ENCODE measurements around the gene RAPGEF2. TPM values are rescaled to one million over a fixed set of nuclear protein-coding genes. Genes with fewer than 3 reads are reported as not detected.

Gene RAPGEF2
- total and polyA plus RNA-seq, 8 donors, result 3.3 to 78.1 (median 37.2) TPM

DNA sequence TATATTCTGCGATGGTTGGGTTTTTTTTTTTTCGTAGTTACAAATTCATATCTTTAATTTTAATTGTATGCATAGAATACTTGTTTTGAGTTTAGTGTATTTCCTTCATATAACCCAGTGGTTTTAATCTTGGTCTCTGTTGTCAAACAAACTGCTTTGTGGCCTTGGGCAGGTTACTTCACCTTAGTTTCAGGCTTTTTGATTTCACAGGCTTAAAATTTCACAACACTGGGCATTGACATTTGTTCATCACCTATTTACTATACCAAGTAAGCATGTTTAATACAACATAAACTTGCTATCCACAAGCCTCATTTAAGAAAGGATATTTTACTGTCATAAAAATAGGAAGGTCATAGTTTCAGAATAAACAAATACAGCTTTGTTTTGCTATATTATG, 14.7 kb downstream of the RAPGEF2 start:
- intact Hi-C loops (cut with DNase I; ENCODE audit: low total_unique reads), result no loop called here
- WGBS, 5 donors, result 75 to 94% (median 82%) methylated on average over 2 of the region's 2 CpGs
- TF ChIP-seq POLR2AphosphoS5 (IDR thresholded peaks at IDR 0.05) (no peak), EP300 (IDR thresholded peaks at IDR 0.05) (no peak), POLR2A (IDR thresholded peaks at IDR 0.05) (no peak)
- TF ChIP-seq, protein P1, sequence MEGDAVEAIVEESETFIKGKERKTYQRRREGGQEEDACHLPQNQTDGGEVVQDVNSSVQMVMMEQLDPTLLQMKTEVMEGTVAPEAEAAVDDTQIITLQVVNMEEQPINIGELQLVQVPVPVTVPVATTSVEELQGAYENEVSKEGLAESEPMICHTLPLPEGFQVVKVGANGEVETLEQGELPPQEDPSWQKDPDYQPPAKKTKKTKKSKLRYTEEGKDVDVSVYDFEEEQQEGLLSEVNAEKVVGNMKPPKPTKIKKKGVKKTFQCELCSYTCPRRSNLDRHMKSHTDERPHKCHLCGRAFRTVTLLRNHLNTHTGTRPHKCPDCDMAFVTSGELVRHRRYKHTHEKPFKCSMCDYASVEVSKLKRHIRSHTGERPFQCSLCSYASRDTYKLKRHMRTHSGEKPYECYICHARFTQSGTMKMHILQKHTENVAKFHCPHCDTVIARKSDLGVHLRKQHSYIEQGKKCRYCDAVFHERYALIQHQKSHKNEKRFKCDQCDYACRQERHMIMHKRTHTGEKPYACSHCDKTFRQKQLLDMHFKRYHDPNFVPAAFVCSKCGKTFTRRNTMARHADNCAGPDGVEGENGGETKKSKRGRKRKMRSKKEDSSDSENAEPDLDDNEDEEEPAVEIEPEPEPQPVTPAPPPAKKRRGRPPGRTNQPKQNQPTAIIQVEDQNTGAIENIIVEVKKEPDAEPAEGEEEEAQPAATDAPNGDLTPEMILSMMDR (IDR thresholded peaks at IDR 0.05), result no peak
- Histone ChIP-seq H3K36me3 (no peaks in the 10 kb centered on the region), H3K9me3 (peaks cover 0 to 6% (median 0%) of the 10 kb centered on the region in 4 donors), H3K4me3 (no peak overlapping the region), H3K4me1 (peaks cover 0 to 44% (median 18%) of the 10 kb centered on the region in 4 donors), H3K27me3 (no peaks in the 10 kb centered on the region), H3K27ac (no peak overlapping the region)
- DNase-seq, result no peak

DNA sequence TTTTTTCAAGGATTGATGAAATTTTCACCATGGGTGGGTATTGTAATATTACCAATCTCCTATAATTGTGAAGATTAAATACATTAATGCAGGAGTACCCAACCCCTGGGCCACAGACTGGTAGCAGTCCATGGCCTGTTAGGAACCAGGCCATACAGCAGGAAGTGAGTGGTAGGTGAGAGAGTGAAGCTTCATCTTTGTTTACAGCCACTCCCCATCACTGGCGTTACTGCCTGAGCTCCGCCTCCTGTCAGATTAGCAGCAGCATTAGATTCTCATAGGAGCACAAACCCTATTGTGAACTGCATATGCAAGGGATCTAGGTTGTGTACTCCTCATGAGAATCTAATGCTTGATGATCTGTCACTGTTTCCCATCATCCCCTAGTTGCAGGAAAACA, 15.1 kb downstream of the RAPGEF2 start:
- DNase-seq, result no peak
- intact Hi-C loops (cut with DNase I; ENCODE audit: low total_unique reads), result no loop called here
- no peaks in the 10 kb centered on the region for H3K27me3 ChIP-seq
- H3K36me3 ChIP-seq, result no peaks in the 10 kb centered on the region
- no peak for TF ChIP-seq POLR2A (IDR thresholded peaks at IDR 0.05)
- no peak for TF ChIP-seq POLR2AphosphoS5 (IDR thresholded peaks at IDR 0.05)
- TF ChIP-seq, protein P1 (IDR thresholded peaks at IDR 0.05), result no peak
- TF ChIP-seq EP300 (IDR thresholded peaks at IDR 0.05), result no peak
- H3K4me1 ChIP-seq, result peaks cover 0 to 48% (median 18%) of the 10 kb centered on the region in 4 donors
- H3K27ac ChIP-seq, result no peak overlapping the region
- WGBS, 5 donors, result 53 to 67% (median 60%) methylated on average over 2 of the region's 2 CpGs
- no peak overlapping the region for H3K4me3 ChIP-seq
- H3K9me3 ChIP-seq, result peaks cover 0 to 6% (median 0%) of the 10 kb centered on the region in 4 donors

DNA sequence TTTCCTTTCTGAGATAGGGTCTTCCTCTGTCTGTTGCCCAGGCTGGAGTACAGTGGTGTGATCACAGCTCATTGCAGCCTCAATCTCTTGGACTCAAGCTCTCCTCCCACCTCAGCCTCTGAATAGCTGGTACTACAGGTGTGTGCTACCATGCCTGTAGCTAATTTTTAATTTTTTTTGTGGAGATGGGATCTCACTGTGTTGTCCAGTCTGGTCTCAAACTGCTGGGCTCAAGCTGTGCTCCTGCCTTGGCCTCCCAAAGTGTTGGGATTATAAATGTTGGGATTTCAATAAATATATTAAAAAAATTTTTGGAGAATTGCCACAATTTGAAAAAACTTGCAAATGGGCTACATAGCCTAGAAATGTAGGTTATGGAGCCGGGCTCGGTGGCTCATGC, 18.5 kb downstream of the RAPGEF2 start:
- intact Hi-C loops (cut with DNase I; ENCODE audit: low total_unique reads), result no loop called here
- peaks cover 3 to 73% (median 31%) of the 10 kb centered on the region in 4 donors for H3K4me1 ChIP-seq
- H3K27ac ChIP-seq, result no peak overlapping the region
- H3K4me3 ChIP-seq, result no peak overlapping the region
- no peaks in the 10 kb centered on the region for H3K27me3 ChIP-seq
- TF ChIP-seq POLR2AphosphoS5 (IDR thresholded peaks at IDR 0.05), result no peak
- no peak for TF ChIP-seq POLR2A (IDR thresholded peaks at IDR 0.05)
- TF ChIP-seq, protein P1 (IDR thresholded peaks at IDR 0.05), result no peak
- TF ChIP-seq EP300 (IDR thresholded peaks at IDR 0.05), result no peak
- H3K9me3 ChIP-seq, result no peaks in the 10 kb centered on the region
- no peak for DNase-seq
- H3K36me3 ChIP-seq, result no peaks in the 10 kb centered on the region
- 95 to 100% (median 97%) methylated on average over 2 of the region's 2 CpGs for WGBS, 5 donors

DNA sequence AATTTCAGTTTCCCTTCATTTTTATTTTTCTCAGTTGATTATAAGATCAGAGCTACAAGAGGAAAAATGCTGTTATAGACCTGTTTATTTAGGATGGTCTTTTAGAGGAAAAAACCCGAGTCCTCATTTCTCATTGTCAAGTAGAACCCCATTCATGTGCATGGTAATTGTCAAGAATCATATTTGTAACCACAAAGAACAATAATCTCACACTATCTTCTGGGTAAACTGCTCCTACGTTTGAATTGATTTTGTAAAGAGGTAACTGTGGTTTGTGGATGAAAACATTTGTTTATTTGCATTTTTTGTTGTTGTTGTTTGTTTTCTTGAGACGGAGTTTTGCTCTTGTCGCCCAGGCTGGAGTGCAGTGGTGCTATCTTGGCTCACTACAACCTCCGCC, 23.8 kb downstream of the RAPGEF2 start:
- Histone ChIP-seq H3K9me3 (no peaks in the 10 kb centered on the region), H3K36me3 (no peaks in the 10 kb centered on the region), H3K4me1 (peaks cover 3 to 64% (median 13%) of the 10 kb centered on the region in 4 donors), H3K27me3 (no peaks in the 10 kb centered on the region), H3K4me3 (no peak overlapping the region), H3K27ac (no peak overlapping the region)
- no peak for TF ChIP-seq EP300 (IDR thresholded peaks at IDR 0.05)
- TF ChIP-seq, protein P1 (IDR thresholded peaks at IDR 0.05), result no peak
- TF ChIP-seq POLR2AphosphoS5 (IDR thresholded peaks at IDR 0.05), result no peak
- no peak for TF ChIP-seq POLR2A (IDR thresholded peaks at IDR 0.05)
- intact Hi-C loops (cut with DNase I; ENCODE audit: low total_unique reads), result no loop called here
- WGBS, 5 donors, result 80 to 87% (median 83%) methylated on average over 5 of the region's 5 CpGs
- no peak for DNase-seq

All from stomach (tissue), 9 donors.